ENCODE results near the gene IL25.

Gene IL25

GRCh38 chr14:23353433-23353780 lies 19.2 kb upstream of the IL25 start:
- DNase-seq (ENCODE audit: low read depth, low spot score) = no peak

GRCh38 chr14:23354990-23355389 lies 17.6 kb upstream of the IL25 start:
- DNase-seq (ENCODE audit: low read depth, low spot score) = no peak

- no peak for DNase-seq (ENCODE audit: low read depth, low spot score)
These were observed 16.7 kb upstream of the IL25 start for GRCh38 chr14:23355871-23356435.

GRCh38 chr14:23356662-23357061 lies 15.9 kb upstream of the IL25 start:
- DNase-seq (ENCODE audit: low read depth, low spot score) = no peak

GRCh38 chr14:23357261-23357660 lies 15.3 kb upstream of the IL25 start:
- DNase-seq (ENCODE audit: low read depth, low spot score) = no peak

- DNase-seq (ENCODE audit: low read depth, low spot score) = no peak
These were observed 14.6 kb upstream of the IL25 start for GRCh38 chr14:23358042-23358441.

GRCh38 chr14:23358553-23359166 lies 13.9 kb upstream of the IL25 start:
- DNase-seq (ENCODE audit: low read depth, low spot score) = no peak

- no peak for DNase-seq (ENCODE audit: low read depth, low spot score)
These were observed 13.4 kb upstream of the IL25 start for GRCh38 chr14:23359167-23359626.

- DNase-seq (ENCODE audit: low read depth, low spot score) = no peak
These were observed 12.7 kb upstream of the IL25 start for GRCh38 chr14:23359722-23360447.

- DNase-seq (ENCODE audit: low read depth, low spot score) = no peak
These were observed 12.1 kb upstream of the IL25 start for GRCh38 chr14:23360496-23360895.

GRCh38 chr14:23361320-23361719 lies 11.3 kb upstream of the IL25 start:
- no peak for DNase-seq (ENCODE audit: low read depth, low spot score)

GRCh38 chr14:23361763-23362162 lies 10.8 kb upstream of the IL25 start:
- DNase-seq (ENCODE audit: low read depth, low spot score) = no peak

- no peak for DNase-seq (ENCODE audit: low read depth, low spot score)
These were observed 10.4 kb upstream of the IL25 start for GRCh38 chr14:23362200-23362599.

GRCh38 chr14:23364164-23365035 lies 8.2 kb upstream of the IL25 start:
- DNase-seq (ENCODE audit: low read depth, low spot score) = no peak

- no peak for DNase-seq (ENCODE audit: low read depth, low spot score)
These were observed 7.4 kb upstream of the IL25 start, which contains the start of gene EFS for GRCh38 chr14:23365036-23365731. Gene EFS, minus strand, starts transcription at chr14:23365172. Its CDS starts 147 bp downstream, at chr14:23365025.

- peak; percentile 57 for DNase-seq (ENCODE audit: low read depth, low spot score)
These were observed 6.7 kb upstream of the IL25 start for GRCh38 chr14:23365732-23366425.

GRCh38 chr14:23366426-23366921 lies 6.1 kb upstream of the IL25 start:
- peak; percentile 56 for DNase-seq (ENCODE audit: low read depth, low spot score)

- no peak for DNase-seq (ENCODE audit: low read depth, low spot score)
These were observed 2.4 kb upstream of the IL25 start for GRCh38 chr14:23370221-23370620.

- no peak for DNase-seq (ENCODE audit: low read depth, low spot score)
These were observed 744 bp upstream of the IL25 start for GRCh38 chr14:23371865-23372264.

- DNase-seq (ENCODE audit: low read depth, low spot score) = no peak
These were observed 432 bp downstream of the IL25 start for GRCh38 chr14:23373041-23373440.

All from iPS DF 19.7 (cell line).